Nephron (organoid): ENCODE measurements around the gene DDX19B.
A peak's percentile ranks its signal among the peaks of the same experiment; 100 is the strongest.

Source experiments
- H3K27ac Mint-ChIP-seq, 3 experiments: 2 replicates each; pipeline ENCODE4 v1.8.0; 2020; ENCODE audit warnings: mixed read lengths in 3 of 3, mild to moderate bottlenecking in 2 of 3, moderate library complexity in 1 of 3
- H3K27me3 Mint-ChIP-seq: 2 replicates; pipeline ENCODE4 v1.8.0; 2021; ENCODE audit warnings: low read depth, mild to moderate bottlenecking, moderate library complexity, mixed read lengths
- H3K36me3 Mint-ChIP-seq: 2 replicates; pipeline ENCODE4 v1.8.0; 2020; ENCODE audit warnings: low read depth, mixed read lengths
- H3K4me1 Mint-ChIP-seq: 2 replicates; pipeline ENCODE4 v1.8.0; 2020; ENCODE audit warnings: mixed read lengths
- H3K4me3 Mint-ChIP-seq, 3 experiments: 2 replicates each; pipeline ENCODE4 v1.8.0; 2020; ENCODE audit warnings: mild to moderate bottlenecking in 3 of 3, mixed read lengths in 3 of 3, moderate library complexity in 2 of 3
- H3K9me3 Mint-ChIP-seq: 2 replicates; pipeline ENCODE4 v1.8.0; 2020; ENCODE audit warnings: mixed read lengths
- CTCF ChIP-seq, 3 experiments: fragments of 200-600 bp; sonication (generic); IDR thresholded peaks; one replicate each; pipeline ENCODE4 v1.5.0; 2021; ENCODE audit warnings: antibody characterized with exemption in 3 of 3; ENCODE audit not compliant: unreplicated experiment in 3 of 3

Gene DDX19B

GRCh38 chr16:70375636-70376611 lies 76.9 kb downstream of the DDX19B start:
- peak overlapping the region; percentile 19 to 65 (median 58) for H3K27ac Mint-ChIP-seq
- H3K9me3 Mint-ChIP-seq = no peaks in the 10 kb centered on the region
- no peaks in the 10 kb centered on the region for H3K27me3 Mint-ChIP-seq
- peaks cover under 1% of the 10 kb centered on the region for H3K4me1 Mint-ChIP-seq
- H3K36me3 Mint-ChIP-seq = peaks cover 33% of the 10 kb centered on the region
- TF ChIP-seq CTCF (IDR thresholded peaks at IDR 0.05; ENCODE audit: unreplicated experiment in 3 of 3) = no peak
- H3K4me3 Mint-ChIP-seq = no peak overlapping the region

- Mint-ChIP-seq H3K27me3 (no peaks in the 10 kb centered on the region), H3K27ac (no peak overlapping the region), H3K4me1 (peaks cover 5% of the 10 kb centered on the region), H3K36me3 (peaks cover 25% of the 10 kb centered on the region), H3K4me3 (peak overlapping the region; percentile 28 to 62 (median 57)), H3K9me3 (no peaks in the 10 kb centered on the region)
- no peak for TF ChIP-seq CTCF (IDR thresholded peaks at IDR 0.05; ENCODE audit: unreplicated experiment in 3 of 3)
These were observed 78.8 kb downstream of the DDX19B start for GRCh38 chr16:70377782-70378181.

GRCh38 chr16:70378869-70379493 lies 80.0 kb downstream of the DDX19B start:
- Mint-ChIP-seq H3K4me1 (peaks cover 5% of the 10 kb centered on the region), H3K36me3 (peaks cover 27% of the 10 kb centered on the region), H3K27ac (peak overlapping the region in 2 of 3 experiments; percentile 39 to 97), H3K4me3 (peak overlapping the region; percentile 53 to 56 (median 54)), H3K9me3 (no peaks in the 10 kb centered on the region), H3K27me3 (no peaks in the 10 kb centered on the region)
- TF ChIP-seq CTCF (IDR thresholded peaks at IDR 0.05; ENCODE audit: unreplicated experiment in 3 of 3) = no peak

GRCh38 chr16:70380248-70380918 lies 81.4 kb downstream of the DDX19B start:
- Mint-ChIP-seq H3K27me3 (no peaks in the 10 kb centered on the region), H3K27ac (peak overlapping the region; percentile 82 to 97 (median 89))

More at GRCh38 chr16:70380248-70380918, 81.4 kb downstream of the DDX19B start:
- Mint-ChIP-seq H3K4me1 (peaks cover 5% of the 10 kb centered on the region), H3K36me3 (peaks cover 31% of the 10 kb centered on the region), H3K9me3 (no peaks in the 10 kb centered on the region), H3K4me3 (peak overlapping the region; percentile 94 to 95 (median 95))
- TF ChIP-seq CTCF (IDR thresholded peaks at IDR 0.05; ENCODE audit: unreplicated experiment in 3 of 3) = no peak
